HEK293 (cell line): Measurements from ENCODE around the gene PARP6.

Source experiments
- CTCF ChIA-PET: fragments of 350-600 bp; formaldehyde crosslinking; extraction: SDS; loops from one replicate; lab custom pipeline; 2021; ENCODE audit warnings: antibody characterized with exemption; lab: Yijun Ruan, JAX
- POLR2A ChIA-PET: fragments of 300-600 bp; formaldehyde crosslinking; extraction: SDS; loops from one replicate; lab custom pipeline; 2020; ENCODE audit warnings: antibody characterized with exemption, inconsistent platforms; lab: Yijun Ruan, JAX
- H3K27ac ChIP-seq: fragments of 200-500 bp; sonication (Bioruptor generic); 2 replicates; pipeline ENCODE4 v1.5.1; 2014; ENCODE audit warnings: low read depth, low read length, control low read depth, inconsistent platforms; ENCODE audit errors: extremely low read depth
- H3K36me3 ChIP-seq, 2 experiments: fragments of 200-500 bp in 1 of 2; sonication (Bioruptor generic) in 1 of 2; 1 replicate in 1 of 2; 2 replicates in 1 of 2; pipeline ENCODE4 v1.5.1; 2014 to 2017; ENCODE audit warnings: inconsistent platforms in 2 of 2, low read length in 2 of 2; ENCODE audit not compliant: control insufficient read depth in 2 of 2, insufficient read depth in 1 of 2
- H3K4me1 ChIP-seq: fragments of 200-500 bp; sonication (Bioruptor generic); 2 replicates; pipeline ENCODE4 v1.5.1; 2014; ENCODE audit warnings: mild to moderate bottlenecking, low read length, inconsistent platforms; ENCODE audit not compliant: control insufficient read depth, insufficient read depth
- H3K4me3 ChIP-seq: 2 replicates; pipeline ENCODE4 v1.5.1; 2011; ENCODE audit warnings: low read depth, mild to moderate bottlenecking, control low read depth, low read length, moderate library complexity
- H3K9me3 ChIP-seq: fragments of 200-500 bp; sonication (Bioruptor generic); 2 replicates; pipeline ENCODE4 v1.5.1; 2014; ENCODE audit warnings: low read depth, low read length, inconsistent platforms; ENCODE audit not compliant: control insufficient read depth, insufficient read depth
- GLI4 ChIP-seq: fragments of 450-650 bp; formaldehyde crosslinking; IDR thresholded peaks from 2 replicates; pipeline ENCODE4 v1.5.1; 2016; ENCODE audit warnings: missing biosample characterization, missing genetic modification characterization
- HOXC10 ChIP-seq: sonication (generic); formaldehyde crosslinking; IDR thresholded peaks from 2 replicates; pipeline ENCODE4 v1.8.1; 2023; ENCODE audit warnings: mild to moderate bottlenecking, missing genetic modification reagents
- MYNN ChIP-seq: fragments of 450-650 bp; formaldehyde crosslinking; IDR thresholded peaks from 2 replicates; pipeline ENCODE4 v1.5.1; 2016; ENCODE audit warnings: missing biosample characterization, missing genetic modification characterization, borderline replicate concordance
- PRDM1 ChIP-seq: fragments of 450-650 bp; formaldehyde crosslinking; IDR thresholded peaks from 2 replicates; pipeline ENCODE4; 2016; ENCODE audit warnings: missing biosample characterization, missing genetic modification characterization
- RBAK ChIP-seq: fragments of 450-650 bp; formaldehyde crosslinking; IDR thresholded peaks from 2 replicates; pipeline ENCODE4 v1.5.1; 2016; ENCODE audit warnings: missing biosample characterization, missing genetic modification characterization
- SP3 ChIP-seq: fragments of 450-650 bp; formaldehyde crosslinking; IDR thresholded peaks from 2 replicates; pipeline ENCODE4 v1.5.1; 2016; ENCODE audit warnings: missing biosample characterization, missing genetic modification characterization
- TRIM28 ChIP-seq: IDR thresholded peaks from 2 replicates; pipeline ENCODE4 v1.6.1; 2011; ENCODE audit warnings: low read length, control low read depth, borderline replicate concordance
- ZBTB1 ChIP-seq: fragments of 450-650 bp; formaldehyde crosslinking; IDR thresholded peaks from 2 replicates; pipeline ENCODE4 v1.5.1; 2016; ENCODE audit warnings: missing biosample characterization, missing genetic modification characterization
- ZBTB21 ChIP-seq: fragments of 450-650 bp; formaldehyde crosslinking; IDR thresholded peaks from 2 replicates; pipeline ENCODE4 v1.5.1; 2017; ENCODE audit warnings: missing biosample characterization, missing genetic modification characterization
- ZBTB7A ChIP-seq: fragments of 450-650 bp; formaldehyde crosslinking; IDR thresholded peaks from 2 replicates; pipeline ENCODE4 v1.5.1; 2016; ENCODE audit warnings: low read depth, missing biosample characterization, missing genetic modification characterization
- ZNF10 ChIP-seq: fragments of 450-650 bp; formaldehyde crosslinking; IDR thresholded peaks from 2 replicates; pipeline ENCODE4 v1.5.1; 2017; ENCODE audit warnings: missing biosample characterization, missing genetic modification characterization
- ZNF114 ChIP-seq: fragments of 450-650 bp; formaldehyde crosslinking; IDR thresholded peaks from 2 replicates; pipeline ENCODE4 v1.5.0; 2017; ENCODE audit warnings: missing biosample characterization, missing genetic modification characterization
- ZNF121 ChIP-seq: fragments of 450-650 bp; formaldehyde crosslinking; IDR thresholded peaks from 2 replicates; pipeline ENCODE4 v1.5.1; 2016; ENCODE audit warnings: missing biosample characterization, missing genetic modification characterization
- ZNF223 ChIP-seq: fragments of 450-650 bp; formaldehyde crosslinking; IDR thresholded peaks from 2 replicates; pipeline ENCODE4 v1.5.1; 2016; ENCODE audit warnings: missing biosample characterization, missing genetic modification characterization
- ZNF239 ChIP-seq: fragments of 450-650 bp; formaldehyde crosslinking; IDR thresholded peaks from 2 replicates; pipeline ENCODE4 v1.5.1; 2016; ENCODE audit warnings: missing biosample characterization, missing genetic modification characterization
- ZNF24 ChIP-seq: fragments of 450-650 bp; formaldehyde crosslinking; IDR thresholded peaks from 2 replicates; pipeline ENCODE4 v1.5.1; 2016; ENCODE audit warnings: missing biosample characterization, missing genetic modification characterization
- ZNF302 ChIP-seq: fragments of 450-650 bp; formaldehyde crosslinking; IDR thresholded peaks from 2 replicates; pipeline ENCODE4 v1.5.1; 2016; ENCODE audit warnings: missing biosample characterization, missing genetic modification characterization, low read depth
- ZNF366 ChIP-seq: fragments of 450-650 bp; formaldehyde crosslinking; conservative IDR thresholded peaks from 2 replicates; pipeline ENCODE4 v1.5.1; 2016; ENCODE audit warnings: missing biosample characterization, missing genetic modification characterization
- ZNF37A ChIP-seq: fragments of 450-650 bp; IDR thresholded peaks from 2 replicates; pipeline ENCODE4 v1.5.1; 2018; ENCODE audit warnings: missing biosample characterization, missing genetic modification characterization
- ZNF473 ChIP-seq: fragments of 450-650 bp; formaldehyde crosslinking; IDR thresholded peaks from 2 replicates; pipeline ENCODE4 v1.5.1; 2017; ENCODE audit warnings: missing biosample characterization, missing genetic modification characterization
- ZNF596 ChIP-seq: fragments of 450-650 bp; IDR thresholded peaks from 2 replicates; pipeline ENCODE4 v1.5.0; 2018; ENCODE audit warnings: missing biosample characterization, mild to moderate bottlenecking, missing genetic modification characterization, moderate library complexity
- ZNF664 ChIP-seq: fragments of 450-650 bp; formaldehyde crosslinking; IDR thresholded peaks from 2 replicates; pipeline ENCODE4 v1.5.1; 2016; ENCODE audit warnings: missing biosample characterization, missing genetic modification characterization
- ZNF707 ChIP-seq: fragments of 450-650 bp; formaldehyde crosslinking; IDR thresholded peaks from 2 replicates; pipeline ENCODE4 v1.5.1; 2016; ENCODE audit warnings: missing biosample characterization, missing genetic modification characterization
- ZNF792 ChIP-seq: fragments of 450-650 bp; formaldehyde crosslinking; IDR thresholded peaks from 2 replicates; pipeline ENCODE4 v1.5.1; 2016; ENCODE audit warnings: missing biosample characterization, missing genetic modification characterization
- ZSCAN23 ChIP-seq: fragments of 450-650 bp; formaldehyde crosslinking; IDR thresholded peaks from 2 replicates; pipeline ENCODE4 v1.5.1; 2016; ENCODE audit warnings: missing biosample characterization, missing genetic modification characterization
- ZXDB ChIP-seq: fragments of 450-650 bp; formaldehyde crosslinking; IDR thresholded peaks from 2 replicates; pipeline ENCODE4 v1.5.1; 2016; ENCODE audit warnings: missing biosample characterization, missing genetic modification characterization
- TF ChIP-seq, protein P1 (sequence below): sonication (generic); formaldehyde crosslinking; IDR thresholded peaks from 2 replicates; pipeline ENCODE4 v1.8.1; 2022; ENCODE audit warnings: mild to moderate bottlenecking, moderate library complexity, missing genetic modification reagents
- TF ChIP-seq, protein P2 (sequence below): fragments of 450-650 bp; formaldehyde crosslinking; IDR thresholded peaks from 2 replicates; pipeline ENCODE4 v1.5.1; 2016; ENCODE audit warnings: missing biosample characterization, missing genetic modification characterization
- TF ChIP-seq, protein P3 (sequence below): fragments of 450-650 bp; formaldehyde crosslinking; IDR thresholded peaks from 2 replicates; pipeline ENCODE4 v1.5.1; 2016; ENCODE audit warnings: missing biosample characterization, missing genetic modification characterization
- TF ChIP-seq, protein P4 (sequence below): fragments of 450-650 bp; formaldehyde crosslinking; IDR thresholded peaks from 2 replicates; pipeline ENCODE4 v1.5.1; 2016; ENCODE audit warnings: missing biosample characterization, missing genetic modification characterization, low read depth

The PARP6 gene

DNA sequence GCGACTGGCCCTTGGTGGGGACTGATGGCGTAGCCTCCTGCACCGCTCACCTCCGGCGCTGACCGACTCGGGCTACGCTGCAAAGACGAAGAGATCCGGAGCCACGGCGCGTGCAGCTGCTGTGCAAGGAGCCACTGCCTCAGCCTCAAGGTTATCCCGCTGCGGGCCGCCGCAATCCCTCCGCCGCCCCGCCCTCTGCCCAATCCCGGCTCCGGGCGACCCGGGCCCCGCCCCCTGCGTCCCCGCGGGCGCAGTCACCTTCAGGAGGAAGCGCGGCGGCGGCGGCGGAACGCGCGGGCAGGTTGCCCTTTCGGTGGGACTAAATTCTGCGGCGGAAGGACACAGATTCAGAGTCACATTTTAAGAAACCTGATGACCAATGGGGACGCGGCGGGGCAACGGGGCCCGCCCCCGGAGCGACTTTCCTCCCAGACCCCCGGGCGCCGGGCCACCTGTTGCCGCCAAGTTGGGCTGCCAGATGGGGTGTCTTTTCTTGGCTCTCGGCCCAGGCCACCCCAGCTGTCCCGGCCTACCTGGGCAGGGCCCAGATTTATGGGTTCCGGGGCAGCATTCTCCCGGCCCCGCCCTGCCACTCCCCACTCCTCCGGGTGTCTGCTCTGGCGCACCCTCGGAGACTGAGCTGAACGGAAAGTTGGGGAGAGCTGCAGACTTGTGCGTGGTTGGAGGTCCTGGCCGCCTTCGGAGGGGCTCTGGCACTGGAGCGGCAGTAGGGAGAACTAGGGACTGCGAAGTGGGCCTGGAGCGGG lies 41.1 kb downstream of the PARP6 start, which contains the start of gene PKM (continued):
- TF ChIP-seq PRDM1 = no peak
- TF ChIP-seq MYNN = no peak
- TF ChIP-seq ZNF121 (tag by site-specific recombination) = no peak; the same call in 1 of the 2 replicates
- TF ChIP-seq ZNF596 (tag by site-specific recombination) = no peak; the same call in 1 of the 2 replicates
- no peak for TF ChIP-seq ZNF114 (tag by site-specific recombination)
- peak; percentile 97; the same call in 1 of the 2 replicates for TF ChIP-seq ZBTB7A (tag by site-specific recombination)
- TF ChIP-seq SP3 (tag by site-specific recombination) = peak; percentile 98
- peak; percentile 83 for TF ChIP-seq ZSCAN23 (tag by site-specific recombination)
- no peak; the same call in 1 of the 2 replicates for TF ChIP-seq ZBTB21 (tag by site-specific recombination)
- TF ChIP-seq, protein P1, sequence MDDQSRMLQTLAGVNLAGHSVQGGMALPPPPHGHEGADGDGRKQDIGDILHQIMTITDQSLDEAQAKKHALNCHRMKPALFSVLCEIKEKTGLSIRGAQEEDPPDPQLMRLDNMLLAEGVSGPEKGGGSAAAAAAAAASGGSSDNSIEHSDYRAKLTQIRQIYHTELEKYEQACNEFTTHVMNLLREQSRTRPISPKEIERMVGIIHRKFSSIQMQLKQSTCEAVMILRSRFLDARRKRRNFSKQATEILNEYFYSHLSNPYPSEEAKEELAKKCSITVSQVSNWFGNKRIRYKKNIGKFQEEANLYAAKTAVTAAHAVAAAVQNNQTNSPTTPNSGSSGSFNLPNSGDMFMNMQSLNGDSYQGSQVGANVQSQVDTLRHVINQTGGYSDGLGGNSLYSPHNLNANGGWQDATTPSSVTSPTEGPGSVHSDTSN (CRISPR knock-in tag) = peak; percentile 81
- TF ChIP-seq ZNF366 = peak; percentile 17; the same call in 1 of the 2 replicates
- TF ChIP-seq ZNF239 = 0 out of 2 replicates have a peak, but pooled peaks have one; percentile 4
- TF ChIP-seq ZNF10 = peak; percentile 75
- TF ChIP-seq ZNF664 (tag by site-specific recombination) = no peak
- no peak for TF ChIP-seq GLI4 (tag by site-specific recombination)
- no peak for TF ChIP-seq ZNF707 (tag by site-specific recombination)
- TF ChIP-seq ZNF37A (tag by site-specific recombination) = no peak

DNA sequence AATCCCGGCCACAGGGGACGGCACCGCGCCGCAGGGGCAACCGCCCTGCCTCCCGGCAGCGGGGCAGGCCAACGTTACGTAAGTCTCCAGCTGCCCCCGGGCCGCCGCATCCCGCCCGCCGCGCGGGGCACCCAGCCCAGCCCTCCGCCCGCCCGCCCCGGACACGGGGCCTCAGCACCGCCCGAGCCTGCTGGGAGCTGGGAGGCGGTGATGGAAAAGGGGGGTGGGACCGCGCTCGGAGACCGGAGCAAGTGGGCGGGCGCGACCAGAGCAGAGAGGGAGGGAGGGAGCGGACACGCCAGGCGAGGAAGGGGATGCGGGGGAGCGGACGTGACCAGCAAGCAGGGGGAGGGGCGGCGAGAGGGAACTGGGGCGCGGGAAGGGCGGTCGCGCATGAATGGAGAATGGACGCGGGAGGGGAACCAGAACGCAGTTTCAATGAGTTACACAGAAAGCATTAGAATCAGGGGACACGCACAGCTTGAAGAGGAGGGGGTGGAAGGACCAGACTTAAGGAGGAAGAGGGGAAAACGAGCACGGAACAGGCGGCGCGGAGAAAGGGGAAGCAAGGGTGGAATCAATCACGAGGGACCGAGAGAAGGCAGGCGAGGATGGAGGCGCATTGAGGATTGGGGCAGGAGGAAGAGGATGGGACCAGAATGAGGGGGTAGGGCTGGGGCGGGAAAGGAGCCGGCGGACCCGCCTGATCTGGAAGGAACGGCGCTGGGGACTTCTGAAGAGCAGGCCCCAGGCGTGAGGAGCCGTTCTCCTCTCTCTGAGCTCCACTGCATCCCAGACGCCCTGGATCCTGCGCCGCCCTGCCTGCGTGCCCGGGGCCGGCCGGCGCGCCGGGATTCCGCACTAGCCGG lies 41.9 kb downstream of the PARP6 start:
- H3K4me1 ChIP-seq = peaks cover 24% of the 10 kb centered on the region
- H3K9me3 ChIP-seq = no peaks in the 10 kb centered on the region
- peak overlapping the region; percentile 70 for H3K4me3 ChIP-seq
- POLR2A ChIA-PET = interaction anchor here (0.5 to 4.2 kb wide), 37 partner anchors 9 to 1512 kb away, joined by 3 to 66 read pairs (median 5); partner anchors contain the start of genes BBS4, GRAMD2A and HIGD2B
- peaks cover 4 to 16% of the 10 kb centered on the region in 2 experiments; a peak in 2 of 3 replicates for H3K36me3 ChIP-seq
- CTCF ChIA-PET = interaction anchor here (0.7 to 2.6 kb wide), 5 partner anchors 10 to 91 kb away, joined by 3 to 12 read pairs (median 6); no protein-coding TSS in a partner anchor
- H3K27ac ChIP-seq = peak overlapping the region; percentile 98
- TF ChIP-seq, protein P2, sequence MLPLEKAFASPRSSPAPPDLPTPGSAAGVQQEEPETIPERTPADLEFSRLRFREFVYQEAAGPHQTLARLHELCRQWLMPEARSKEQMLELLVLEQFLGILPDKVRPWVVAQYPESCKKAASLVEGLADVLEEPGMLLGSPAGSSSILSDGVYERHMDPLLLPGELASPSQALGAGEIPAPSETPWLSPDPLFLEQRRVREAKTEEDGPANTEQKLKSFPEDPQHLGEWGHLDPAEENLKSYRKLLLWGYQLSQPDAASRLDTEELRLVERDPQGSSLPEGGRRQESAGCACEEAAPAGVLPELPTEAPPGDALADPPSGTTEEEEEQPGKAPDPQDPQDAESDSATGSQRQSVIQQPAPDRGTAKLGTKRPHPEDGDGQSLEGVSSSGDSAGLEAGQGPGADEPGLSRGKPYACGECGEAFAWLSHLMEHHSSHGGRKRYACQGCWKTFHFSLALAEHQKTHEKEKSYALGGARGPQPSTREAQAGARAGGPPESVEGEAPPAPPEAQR = no peak
- TF ChIP-seq ZNF223 (tag by site-specific recombination) = peak; percentile 11; the same call in 1 of the 2 replicates
- no peak for TF ChIP-seq ZNF473 (tag by site-specific recombination)
- TF ChIP-seq ZNF302 (tag by site-specific recombination) = no peak; the same call in 1 of the 2 replicates
- TF ChIP-seq ZNF792 (tag by site-specific recombination) = peak; percentile 92
- TF ChIP-seq ZNF24 = peak; percentile 89
- TF ChIP-seq, protein P3, sequence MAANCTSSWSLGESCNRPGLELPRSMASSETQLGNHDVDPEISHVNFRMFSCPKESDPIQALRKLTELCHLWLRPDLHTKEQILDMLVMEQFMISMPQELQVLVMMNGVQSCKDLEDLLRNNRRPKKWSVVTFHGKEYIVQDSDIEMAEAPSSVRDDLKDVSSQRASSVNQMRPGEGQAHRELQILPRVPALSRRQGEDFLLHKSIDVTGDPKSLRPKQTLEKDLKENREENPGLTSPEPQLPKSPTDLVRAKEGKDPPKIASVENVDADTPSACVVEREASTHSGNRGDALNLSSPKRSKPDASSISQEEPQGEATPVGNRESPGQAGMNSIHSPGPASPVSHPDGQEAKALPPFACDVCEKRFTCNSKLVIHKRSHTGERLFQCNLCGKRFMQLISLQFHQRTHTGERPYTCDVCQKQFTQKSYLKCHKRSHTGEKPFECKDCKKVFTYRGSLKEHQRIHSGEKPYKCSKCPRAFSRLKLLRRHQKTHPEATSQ (tag by site-specific recombination) = peak; percentile 61
- peak; percentile 71; the same call in 1 of the 2 replicates for TF ChIP-seq RBAK (tag by site-specific recombination)
- TF ChIP-seq, protein P4, sequence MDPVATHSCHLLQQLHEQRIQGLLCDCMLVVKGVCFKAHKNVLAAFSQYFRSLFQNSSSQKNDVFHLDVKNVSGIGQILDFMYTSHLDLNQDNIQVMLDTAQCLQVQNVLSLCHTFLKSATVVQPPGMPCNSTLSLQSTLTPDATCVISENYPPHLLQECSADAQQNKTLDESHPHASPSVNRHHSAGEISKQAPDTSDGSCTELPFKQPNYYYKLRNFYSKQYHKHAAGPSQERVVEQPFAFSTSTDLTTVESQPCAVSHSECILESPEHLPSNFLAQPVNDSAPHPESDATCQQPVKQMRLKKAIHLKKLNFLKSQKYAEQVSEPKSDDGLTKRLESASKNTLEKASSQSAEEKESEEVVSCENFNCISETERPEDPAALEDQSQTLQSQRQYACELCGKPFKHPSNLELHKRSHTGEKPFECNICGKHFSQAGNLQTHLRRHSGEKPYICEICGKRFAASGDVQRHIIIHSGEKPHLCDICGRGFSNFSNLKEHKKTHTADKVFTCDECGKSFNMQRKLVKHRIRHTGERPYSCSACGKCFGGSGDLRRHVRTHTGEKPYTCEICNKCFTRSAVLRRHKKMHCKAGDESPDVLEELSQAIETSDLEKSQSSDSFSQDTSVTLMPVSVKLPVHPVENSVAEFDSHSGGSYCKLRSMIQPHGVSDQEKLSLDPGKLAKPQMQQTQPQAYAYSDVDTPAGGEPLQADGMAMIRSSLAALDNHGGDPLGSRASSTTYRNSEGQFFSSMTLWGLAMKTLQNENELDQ = peak; percentile 12; the same call in 1 of the 2 replicates
- 0 out of 2 replicates have a peak, but pooled peaks have one; percentile 14 for TF ChIP-seq ZNF37A (tag by site-specific recombination)
- TF ChIP-seq ZNF114 (tag by site-specific recombination) = no peak
- 0 out of 2 replicates have a peak, but pooled peaks have one; percentile 27 for TF ChIP-seq HOXC10 (CRISPR knock-in tag)
- peak; percentile 91 for TF ChIP-seq ZXDB (tag by site-specific recombination)
- TF ChIP-seq TRIM28 = no peak
- peak; percentile 99 for TF ChIP-seq ZBTB1 (tag by site-specific recombination)
